ENCODE results near the gene OBP2A.
A peak's percentile ranks its signal among the peaks of the same experiment; 100 is the strongest.
"Not testable (repeated sequence)": the region's sequence is repeated elsewhere in the genome, so short reads cannot be mapped to it uniquely, and the experiment has no call there.

OBP2A gene, protein sequence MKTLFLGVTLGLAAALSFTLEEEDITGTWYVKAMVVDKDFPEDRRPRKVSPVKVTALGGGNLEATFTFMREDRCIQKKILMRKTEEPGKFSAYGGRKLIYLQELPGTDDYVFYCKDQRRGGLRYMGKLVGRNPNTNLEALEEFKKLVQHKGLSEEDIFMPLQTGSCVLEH

DNA sequence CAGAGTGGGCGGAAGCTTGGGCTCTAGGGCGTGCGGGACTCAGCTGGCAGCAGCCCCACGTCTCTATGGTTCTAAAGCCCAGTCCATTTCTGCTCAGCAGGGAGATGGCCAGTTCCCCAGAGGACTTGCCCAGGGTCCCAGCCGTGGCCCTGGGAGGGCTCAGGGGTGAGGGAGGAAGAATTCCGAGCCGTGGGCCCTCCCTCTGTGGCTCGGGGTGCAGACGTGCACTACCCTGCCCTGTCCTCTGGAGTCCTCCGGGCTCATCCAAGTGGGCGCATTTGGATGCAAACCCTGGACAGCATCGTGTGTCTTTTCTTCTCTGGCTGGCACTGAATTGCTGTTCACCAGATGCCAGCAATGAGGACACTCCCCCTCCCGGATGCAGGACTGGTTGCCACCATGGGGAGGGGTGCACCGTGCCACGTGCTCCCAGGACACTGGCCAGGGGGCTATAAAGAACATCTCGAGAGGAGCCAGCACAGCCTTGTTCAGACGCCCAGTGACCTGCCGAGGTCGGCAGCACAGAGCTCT lies at the start of gene OBP2A:
Gene OBP2A, plus strand, starts transcription at position 481 of the 531 bp plus-strand sequence. CDS start 55 bp downstream, outside the sequence.
- DNase-seq, result not testable (repeated sequence)

GRCh38 chr9:135498381-135499126 lies 47.4 kb upstream of the OBP2A start:
- no peak for DNase-seq

GRCh38 chr9:135499326-135500070 lies 46.4 kb upstream of the OBP2A start:
- peak; percentile 54 to 81 for DNase-seq

DNA sequence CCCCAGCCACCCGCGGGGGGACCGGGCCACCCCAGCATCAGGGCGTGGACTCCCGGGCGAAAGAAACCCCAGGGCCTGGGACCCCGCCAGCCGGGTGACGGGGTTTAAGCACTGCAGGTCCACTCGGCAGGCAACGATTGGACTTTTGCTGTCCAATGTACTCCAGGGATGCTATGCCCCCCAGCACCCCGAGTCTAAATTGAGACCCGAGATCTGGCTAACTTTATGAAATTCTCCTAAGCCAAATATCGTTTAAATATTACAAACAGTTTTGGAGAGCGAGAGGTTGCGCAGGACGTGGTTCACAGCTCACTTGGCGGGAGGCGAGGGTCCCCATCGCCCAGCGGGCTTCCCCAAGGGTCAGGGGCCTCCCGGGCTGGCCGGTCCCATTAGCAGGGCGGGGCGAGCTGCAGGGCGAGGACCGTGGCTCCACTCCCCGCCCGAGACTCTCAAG lies 45.8 kb upstream of the OBP2A start:
- no peak for DNase-seq

GRCh38 chr9:135500525-135501260 lies 45.2 kb upstream of the OBP2A start, which contains the start of gene MRPS2:
Gene MRPS2, plus strand, starts transcription at chr9:135500682. Its CDS starts 29 bp downstream, at chr9:135500711.
- DNase-seq, result peak; percentile 63 to 85

GRCh38 chr9:135501261-135502167 lies 44.4 kb upstream of the OBP2A start:
- peak in 1 of 2 experiments; percentile 67 for DNase-seq

DNA sequence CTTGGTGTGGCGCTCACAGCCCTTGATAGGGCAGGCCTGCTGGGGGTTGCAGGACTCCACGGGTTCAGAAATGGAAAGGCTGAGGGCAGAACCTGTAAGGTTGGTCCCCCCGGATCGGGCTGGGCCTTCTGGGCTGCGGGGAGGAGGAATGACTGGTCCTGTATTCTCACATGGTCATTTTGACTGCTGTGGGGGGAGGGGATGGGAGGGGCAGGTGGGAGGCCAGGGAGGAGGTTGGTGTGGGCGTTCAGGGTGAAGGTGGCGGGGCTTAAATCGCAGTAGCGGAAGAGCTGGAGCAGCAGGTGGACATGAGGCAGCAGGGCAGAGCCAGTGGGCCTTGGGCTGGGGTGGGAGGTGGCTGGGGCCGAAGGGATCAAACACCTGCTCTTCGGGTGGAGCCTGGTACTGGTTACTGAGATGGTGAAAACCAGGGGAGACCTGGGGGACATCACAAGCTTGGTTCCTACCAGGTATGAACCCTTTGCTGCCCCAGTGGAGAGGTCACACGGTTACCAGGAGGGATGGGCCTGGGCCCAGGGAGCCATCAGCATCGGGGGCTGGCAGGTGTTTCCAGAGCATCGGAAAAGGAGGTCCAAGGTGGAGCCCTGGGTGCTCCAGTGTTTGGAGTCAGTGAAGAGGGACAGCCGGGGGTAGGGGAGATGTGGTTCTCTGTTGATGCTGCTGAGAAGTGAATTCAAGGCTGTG lies 43.6 kb upstream of the OBP2A start:
- DNase-seq, result no peak

DNA sequence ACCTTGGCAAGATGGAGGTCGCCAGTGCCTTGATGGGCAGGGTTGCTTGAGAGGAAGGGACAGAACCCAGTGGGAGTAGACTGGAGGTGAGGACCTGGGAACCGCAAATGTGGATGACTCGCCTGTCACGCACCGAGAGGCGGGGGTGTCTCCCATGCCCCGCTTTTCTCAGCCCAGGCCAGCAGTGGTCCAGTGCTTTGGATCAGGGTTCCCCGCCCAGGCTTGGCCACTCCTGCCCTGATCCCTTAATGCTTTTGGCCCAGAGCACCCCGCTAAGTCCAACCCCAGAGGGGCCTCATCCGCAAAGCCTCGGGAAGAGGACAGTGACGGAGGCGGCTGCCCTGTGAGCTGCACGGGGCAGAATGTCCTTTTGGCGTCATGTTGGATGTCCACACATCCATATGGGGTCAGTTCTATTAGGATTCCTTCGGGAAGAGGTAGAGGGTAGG lies 43.0 kb upstream of the OBP2A start:
- no peak for DNase-seq

DNA sequence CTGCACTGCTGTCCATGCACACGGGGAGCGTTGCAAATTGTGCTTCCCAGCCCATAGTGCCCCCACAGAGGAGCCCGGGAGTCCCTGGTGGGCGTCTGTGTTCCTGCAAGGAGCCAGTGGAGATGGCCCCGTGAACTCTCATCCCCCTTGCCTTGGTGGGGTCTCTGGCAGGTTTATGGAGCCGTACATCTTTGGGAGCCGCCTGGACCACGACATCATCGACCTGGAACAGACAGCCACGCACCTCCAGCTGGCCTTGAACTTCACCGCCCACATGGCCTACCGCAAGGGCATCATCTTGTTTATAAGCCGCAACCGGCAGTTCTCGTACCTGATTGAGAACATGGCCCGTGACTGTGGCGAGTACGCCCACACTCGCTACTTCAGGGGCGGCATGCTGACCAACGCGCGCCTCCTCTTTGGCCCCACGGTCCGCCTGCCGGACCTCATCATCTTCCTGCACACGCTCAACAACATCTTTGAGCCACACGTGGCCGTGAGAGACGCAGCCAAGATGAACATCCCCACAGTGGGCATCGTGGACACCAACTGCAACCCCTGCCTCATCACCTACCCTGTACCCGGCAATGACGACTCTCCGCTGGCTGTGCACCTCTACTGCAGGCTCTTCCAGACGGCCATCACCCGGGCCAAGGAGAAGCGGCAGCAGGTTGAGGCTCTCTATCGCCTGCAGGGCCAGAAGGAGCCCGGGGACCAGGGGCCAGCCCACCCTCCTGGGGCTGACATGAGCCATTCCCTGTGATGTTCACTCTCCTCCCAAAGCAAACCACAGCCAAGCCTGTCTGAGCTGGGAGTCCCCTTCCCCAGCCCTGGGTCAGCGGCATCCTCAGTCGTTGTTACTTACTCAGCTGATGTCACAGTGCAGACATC lies 42.3 kb upstream of the OBP2A start:
- DNase-seq, result no peak

DNA sequence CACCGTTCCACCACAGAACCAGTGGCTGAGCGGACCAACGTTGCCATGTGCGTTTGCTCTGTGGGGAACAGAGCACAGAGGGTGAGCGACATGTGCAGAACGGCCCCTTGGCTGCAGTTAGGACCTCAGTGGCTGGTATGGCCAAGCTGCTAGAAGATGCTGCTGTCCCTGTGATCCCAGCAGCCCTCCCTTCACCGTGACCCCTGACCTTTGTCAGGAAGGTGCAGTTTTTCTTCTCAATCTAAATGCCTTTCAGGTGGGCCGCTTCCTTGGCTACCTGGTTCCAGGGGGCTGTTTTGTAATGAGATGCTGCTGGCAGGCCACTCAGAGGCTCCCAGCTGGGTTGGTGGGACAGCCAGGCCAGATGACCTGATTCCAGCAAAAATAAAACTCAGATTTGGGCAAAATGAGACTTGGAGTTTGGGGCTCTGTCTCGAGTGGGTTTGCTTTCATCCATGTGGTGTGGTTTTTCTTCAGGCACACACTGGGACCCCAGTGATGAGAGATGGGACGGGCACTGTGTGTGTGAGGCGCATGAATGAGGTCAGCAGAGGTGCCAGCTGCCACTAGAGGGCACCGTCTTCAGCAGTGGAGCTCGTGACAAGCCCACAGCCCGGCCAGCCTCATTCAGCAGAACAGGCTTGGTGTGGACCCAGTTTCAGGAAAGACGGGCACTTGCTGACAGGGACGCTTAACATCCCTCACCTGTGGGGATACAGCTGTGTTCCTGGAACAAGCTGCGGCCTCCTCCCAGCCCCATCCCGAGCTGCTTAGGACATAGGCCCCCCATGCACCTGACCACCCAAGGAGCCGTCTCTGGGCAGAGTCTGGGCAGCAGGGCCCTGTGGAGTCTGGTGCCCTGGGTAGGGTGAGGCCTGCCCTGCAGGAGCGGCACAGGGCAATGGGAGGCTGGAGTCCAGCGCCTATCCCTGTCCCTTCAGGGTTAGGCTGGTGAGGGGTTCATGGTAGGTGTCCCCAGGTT lies 41.4 kb upstream of the OBP2A start:
- peak; percentile 30 to 59 for DNase-seq

- DNase-seq, result no peak
These were observed 40.3 kb upstream of the OBP2A start for GRCh38 chr9:135505406-135506187.

DNA sequence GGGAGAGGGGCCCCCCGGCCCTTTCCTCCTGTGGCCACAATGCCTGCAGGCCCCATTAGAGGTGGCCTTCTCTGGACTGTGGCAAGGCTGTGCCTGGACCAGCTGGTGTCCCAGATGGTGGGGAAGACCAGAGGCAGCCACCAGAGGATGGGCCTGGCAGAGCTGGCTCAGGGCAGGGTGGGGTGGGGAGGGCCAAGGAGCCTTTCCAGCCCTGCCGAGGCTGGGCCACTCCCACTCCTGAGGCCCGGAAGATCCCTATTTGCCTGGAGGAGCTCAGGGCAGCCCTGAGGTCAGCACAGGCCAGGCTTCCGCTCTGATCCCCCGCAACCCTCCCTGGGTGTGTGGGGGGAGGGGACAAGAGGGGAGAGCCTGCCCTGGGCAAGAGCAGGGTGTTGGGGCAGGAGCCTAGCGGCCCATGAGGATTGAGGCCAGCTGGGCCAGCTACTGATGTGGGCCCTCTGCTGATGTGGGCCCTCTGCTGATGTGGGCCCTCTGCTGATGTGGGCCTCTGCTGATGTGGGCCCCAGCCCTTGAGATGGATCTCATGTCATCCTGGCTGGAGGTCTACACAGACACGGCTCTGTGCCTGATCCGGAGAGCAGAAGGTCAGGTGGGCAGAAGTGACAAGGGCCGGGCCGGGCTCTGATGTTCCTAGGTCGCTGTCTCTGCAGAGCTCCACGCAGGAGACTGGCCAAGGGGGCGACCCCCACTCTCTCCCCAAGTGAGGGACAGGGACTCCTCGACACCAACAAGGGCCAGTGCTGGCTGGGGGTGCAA lies 39.4 kb upstream of the OBP2A start:
- DNase-seq, result no peak

GRCh38 chr9:135507104-135508035 lies 38.6 kb upstream of the OBP2A start:
- no peak for DNase-seq

DNA sequence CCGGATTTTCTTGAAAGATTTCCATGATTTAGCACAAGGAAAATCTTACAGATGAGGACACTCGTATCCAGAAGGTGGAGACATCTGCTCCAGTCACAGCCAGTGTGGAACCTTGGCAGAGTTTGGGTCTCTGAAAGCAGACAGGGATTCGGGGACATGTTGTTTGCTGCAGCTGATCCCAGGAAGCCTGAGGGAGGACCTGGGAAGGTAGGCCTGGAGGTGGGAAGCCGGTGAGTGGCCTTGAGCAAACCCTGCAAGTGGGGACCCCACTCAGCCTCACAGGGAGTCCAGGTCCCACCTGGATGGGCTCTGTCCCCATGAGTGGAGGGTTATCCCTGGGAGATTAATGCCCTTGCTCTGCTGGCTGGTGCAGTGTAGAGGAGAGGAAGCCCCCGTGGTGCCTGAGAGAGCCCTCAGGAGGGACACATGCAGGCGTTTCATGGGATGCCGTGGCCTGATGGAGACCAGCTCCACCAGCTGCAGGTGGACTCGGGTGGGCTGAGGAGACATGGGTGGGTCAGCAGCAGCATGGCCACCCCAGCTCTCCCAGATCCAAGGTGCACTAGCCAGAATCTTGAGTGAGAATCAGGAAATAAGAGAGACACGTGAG lies 37.6 kb upstream of the OBP2A start:
- DNase-seq, result no peak

DNA sequence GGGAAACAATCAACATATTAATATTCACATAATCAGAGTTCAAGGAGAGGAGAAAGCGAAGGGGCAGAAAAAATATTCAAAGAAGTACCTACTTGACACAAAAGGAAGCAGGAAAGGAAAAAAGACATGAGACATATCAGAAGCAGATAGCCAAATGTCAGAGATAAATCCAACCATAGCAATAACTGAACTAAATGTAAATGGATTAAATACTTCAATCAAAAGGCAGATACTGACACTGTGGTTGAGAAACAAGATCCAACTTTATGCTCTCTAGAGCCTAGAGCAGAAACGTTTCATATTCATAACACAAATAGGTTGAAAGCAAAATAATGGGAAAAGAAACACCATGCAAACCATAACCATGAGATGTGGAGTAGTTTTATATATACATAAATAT lies 36.5 kb upstream of the OBP2A start:
- no peak for DNase-seq
